ENCODE data around the gene ABI1. TPM values are rescaled to one million over a fixed set of nuclear protein-coding genes. Genes with fewer than 3 reads are reported as not detected.

The ABI1 gene
- total RNA-seq, 3 donors from 2014 or later (not counting 1 experiment from before 2014, with no cell fraction given): 94.8 to 116 (median 113) TPM

DNA sequence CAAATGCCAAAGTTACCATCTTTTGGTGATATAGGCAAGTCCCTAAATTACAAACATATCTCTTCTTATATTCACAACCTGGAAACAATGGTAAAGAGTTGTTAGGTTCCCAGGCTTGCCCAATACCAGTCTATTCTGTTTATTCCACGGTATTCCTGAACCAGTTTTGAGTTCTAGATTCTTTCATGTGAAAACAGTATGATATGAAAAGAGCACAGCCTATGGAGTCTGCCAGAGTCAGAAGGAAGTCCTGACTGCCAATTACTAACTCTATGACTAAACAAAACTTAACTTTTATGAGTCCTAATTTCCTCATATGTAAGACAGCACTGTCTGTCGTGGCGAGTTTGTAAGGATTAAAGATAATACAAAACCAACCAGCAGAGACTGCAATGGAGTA, 5.6 kb downstream of the ABI1 start:
- Mint-ChIP-seq H3K27ac (peak overlapping the region in 1 of 2 donors; percentile 67), H3K4me3 (peak overlapping the region; percentile 50), H3K36me3 (no peaks in the 10 kb centered on the region), H3K9me3 (no peaks in the 10 kb centered on the region), H3K27me3 (ENCODE audit: low read depth in 2 of 2) (no peaks in the 10 kb centered on the region), H3K4me1 (peaks cover 64 to 69% of the 10 kb centered on the region in 2 donors)
- intact Hi-C loops (cut with micrococcal nuclease): loop anchor here (5.0 to 10.0 kb wide), 5 partner anchors 78 to 418 kb away; partner anchors contain the start of gene APBB1IP
- no peaks in the 10 kb centered on the region for H3K9me3 ChIP-seq (ENCODE audit: control insufficient read depth, insufficient read depth, low read length)
- H3K27ac ChIP-seq (ENCODE audit: low read length): no peak overlapping the region
- whole genome bisulfite sequencing (ENCODE audit: insufficient coverage): 72% methylated on average over 3 of the region's 3 CpGs
- ATAC-seq (no peak), DNase-seq (no peak)
- H3K27me3 ChIP-seq (ENCODE audit: control insufficient read depth, insufficient read depth, low read length): no peaks in the 10 kb centered on the region
- H3K4me1 ChIP-seq (ENCODE audit: control insufficient read depth, insufficient read depth, low read length): peaks cover 21% of the 10 kb centered on the region
- no peak overlapping the region for H3K4me3 ChIP-seq (ENCODE audit: low read length)
- no peaks in the 10 kb centered on the region for H3K36me3 ChIP-seq (ENCODE audit: control insufficient read depth, insufficient read depth, low read length)
- no peak for TF ChIP-seq CTCF (IDR thresholded peaks at IDR 0.05)

DNA sequence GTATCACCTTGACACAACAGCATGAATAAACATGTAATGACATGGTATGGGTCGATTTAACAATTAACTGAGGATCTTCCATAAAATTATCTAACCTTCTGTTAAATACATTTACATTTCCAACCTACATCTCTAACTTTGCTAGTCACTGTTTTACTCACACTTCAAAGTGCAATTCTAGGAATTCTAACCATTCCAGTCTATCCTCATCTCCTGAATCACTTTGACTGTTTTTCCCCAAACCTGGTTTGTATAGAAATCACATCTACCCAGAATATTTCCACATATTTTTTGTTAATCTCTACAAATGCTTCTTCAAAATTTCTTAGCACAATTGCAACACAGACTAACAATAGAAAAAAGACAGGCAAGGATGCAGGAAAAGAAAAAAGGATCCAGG, 6.2 kb downstream of the ABI1 start:
- DNase-seq (no peak), ATAC-seq (no peak)
- Histone ChIP-seq H3K4me1 (ENCODE audit: control insufficient read depth, insufficient read depth, low read length) (peaks cover 21% of the 10 kb centered on the region), H3K9me3 (ENCODE audit: control insufficient read depth, insufficient read depth, low read length) (no peaks in the 10 kb centered on the region), H3K4me3 (ENCODE audit: low read length) (no peak overlapping the region), H3K36me3 (ENCODE audit: control insufficient read depth, insufficient read depth, low read length) (no peaks in the 10 kb centered on the region), H3K27ac (ENCODE audit: low read length) (no peak overlapping the region), H3K27me3 (ENCODE audit: control insufficient read depth, insufficient read depth, low read length) (no peaks in the 10 kb centered on the region)
- H3K4me3 Mint-ChIP-seq: peak overlapping the region; percentile 50
- intact Hi-C loops (cut with micrococcal nuclease): loop anchor here (10.0 kb wide), 2 partner anchors 370 to 380 kb away; no protein-coding TSS in a partner anchor
- peak overlapping the region; percentile 62 to 67 for H3K27ac Mint-ChIP-seq
- peaks cover 67 to 71% of the 10 kb centered on the region in 2 donors for H3K4me1 Mint-ChIP-seq
- TF ChIP-seq CTCF (IDR thresholded peaks at IDR 0.05): no peak
- no peaks in the 10 kb centered on the region for H3K27me3 Mint-ChIP-seq (ENCODE audit: low read depth in 2 of 2)
- WGBS (ENCODE audit: insufficient coverage): 80% methylated on average over 1 of the region's 1 CpG
- no peaks in the 10 kb centered on the region for H3K9me3 Mint-ChIP-seq
- H3K36me3 Mint-ChIP-seq: no peaks in the 10 kb centered on the region

DNA sequence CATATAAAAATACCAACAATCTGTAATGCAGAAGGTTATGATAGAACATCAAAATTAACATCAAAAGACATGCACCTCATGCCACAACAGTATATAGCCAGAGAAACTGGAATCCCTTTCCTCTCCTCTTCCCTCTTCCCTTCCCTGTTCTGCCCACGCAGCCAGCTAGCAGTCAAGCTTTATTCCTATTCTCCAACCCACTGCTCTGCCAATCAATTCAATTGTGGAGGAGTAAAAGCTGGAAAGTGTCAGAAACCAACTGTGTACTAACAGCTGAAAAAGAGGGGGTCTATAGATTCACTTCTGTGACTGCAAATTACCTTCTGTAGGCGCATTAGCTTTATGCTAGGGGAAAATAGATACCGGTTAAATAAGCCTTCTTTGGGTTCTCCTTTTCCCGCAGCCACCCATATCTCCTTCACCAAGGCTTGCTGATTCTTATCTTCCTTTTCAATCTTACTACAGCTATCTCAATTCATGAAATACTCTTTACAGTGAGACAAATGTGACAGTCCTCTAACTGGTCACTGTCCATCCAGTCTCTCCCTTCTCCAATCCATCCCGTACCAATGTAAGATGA, 16.3 kb downstream of the ABI1 start:
- TF ChIP-seq CTCF (IDR thresholded peaks at IDR 0.05): no peak
- Histone ChIP-seq H3K27ac (ENCODE audit: low read length) (peak overlapping the region; percentile 23), H3K4me3 (ENCODE audit: low read length) (no peak overlapping the region), H3K27me3 (ENCODE audit: control insufficient read depth, insufficient read depth, low read length) (no peaks in the 10 kb centered on the region), H3K9me3 (ENCODE audit: control insufficient read depth, insufficient read depth, low read length) (no peaks in the 10 kb centered on the region), H3K36me3 (ENCODE audit: control insufficient read depth, insufficient read depth, low read length) (no peaks in the 10 kb centered on the region), H3K4me1 (ENCODE audit: control insufficient read depth, insufficient read depth, low read length) (peaks cover 12% of the 10 kb centered on the region)
- peaks cover 67 to 69% of the 10 kb centered on the region in 2 donors for H3K4me1 Mint-ChIP-seq
- peak overlapping the region; percentile 17 to 84 for H3K27ac Mint-ChIP-seq
- no peaks in the 10 kb centered on the region for H3K36me3 Mint-ChIP-seq
- ATAC-seq (no peak), DNase-seq (no peak)
- no peaks in the 10 kb centered on the region for H3K9me3 Mint-ChIP-seq
- H3K27me3 Mint-ChIP-seq (ENCODE audit: low read depth in 2 of 2): no peaks in the 10 kb centered on the region
- H3K4me3 Mint-ChIP-seq: peak overlapping the region; percentile 26
- WGBS (ENCODE audit: insufficient coverage): 36% methylated on average over 3 of the region's 5 CpGs
- intact Hi-C loops (cut with micrococcal nuclease): loop anchor here (5.0 kb wide), 1 partner anchor 47 kb away; no protein-coding TSS in a partner anchor

- H3K4me3 ChIP-seq (ENCODE audit: low read length): no peak overlapping the region
- peaks cover 16% of the 10 kb centered on the region for H3K4me1 ChIP-seq (ENCODE audit: control insufficient read depth, insufficient read depth, low read length)
- no peak for TF ChIP-seq CTCF (IDR thresholded peaks at IDR 0.05)
- Mint-ChIP-seq H3K27me3 (ENCODE audit: low read depth in 2 of 2) (no peaks in the 10 kb centered on the region), H3K36me3 (no peaks in the 10 kb centered on the region), H3K4me1 (peaks cover 74 to 75% of the 10 kb centered on the region in 2 donors), H3K27ac (peak overlapping the region; percentile 17 to 84), H3K9me3 (no peaks in the 10 kb centered on the region), H3K4me3 (peak overlapping the region; percentile 56)
- H3K27ac ChIP-seq (ENCODE audit: low read length): no peak overlapping the region
- no peaks in the 10 kb centered on the region for H3K27me3 ChIP-seq (ENCODE audit: control insufficient read depth, insufficient read depth, low read length)
- H3K36me3 ChIP-seq (ENCODE audit: control insufficient read depth, insufficient read depth, low read length): no peaks in the 10 kb centered on the region
- 58% methylated on average over 3 of the region's 3 CpGs for WGBS (ENCODE audit: insufficient coverage)
- intact Hi-C loops (cut with micrococcal nuclease): loop anchor here (5.0 kb wide), 1 partner anchor 46 kb away; no protein-coding TSS in a partner anchor
- H3K9me3 ChIP-seq (ENCODE audit: control insufficient read depth, insufficient read depth, low read length): no peaks in the 10 kb centered on the region
- ATAC-seq: no peak
- no peak for DNase-seq
These were observed 17.0 kb downstream of the ABI1 start for GRCh38 chr10:26843736-26844135.

All from natural killer cell (primary cell).